GM21423 (cell line): ENCODE measurements around the gene HTT.
"Not testable (repeated sequence)": the region's sequence is repeated elsewhere in the genome, so short reads cannot be mapped to it uniquely, and the experiment has no call there.

Experiments used
- ATAC-seq: cut with Tn5 transposase; IDR thresholded peaks from one replicate; pipeline ENCODE4 v1.9.1; 2021; ENCODE audit warnings: mild to moderate bottlenecking, moderate library complexity; ENCODE audit not compliant: unreplicated experiment

Gene HTT

GRCh38 chr4:3075652-3075981 lies 1.1 kb downstream of the HTT start:
- ATAC-seq: no peak

GRCh38 chr4:3077796-3078195 lies 3.3 kb downstream of the HTT start:
- ATAC-seq: peak; percentile 34

GRCh38 chr4:3079694-3080123 lies 5.2 kb downstream of the HTT start:
- ATAC-seq: no peak

GRCh38 chr4:3082925-3083515 lies 8.5 kb downstream of the HTT start:
- ATAC-seq: no peak

GRCh38 chr4:3083732-3084131 lies 9.3 kb downstream of the HTT start:
- no peak for ATAC-seq

- no peak for ATAC-seq
Observed at GRCh38 chr4:3085948-3086670, 11.6 kb downstream of the HTT start.

- no peak for ATAC-seq
Observed at GRCh38 chr4:3087115-3087797, 12.8 kb downstream of the HTT start.

GRCh38 chr4:3091464-3091863 lies 17.0 kb downstream of the HTT start:
- no peak for ATAC-seq

GRCh38 chr4:3094701-3095100 lies 20.2 kb downstream of the HTT start:
- ATAC-seq: not testable (repeated sequence)

- ATAC-seq: no peak
Observed at GRCh38 chr4:3096202-3096601, 21.7 kb downstream of the HTT start.

GRCh38 chr4:3098346-3098745 lies 23.9 kb downstream of the HTT start:
- ATAC-seq: no peak

- peak; percentile 97 for ATAC-seq
Observed at GRCh38 chr4:3106339-3107186, 32.1 kb downstream of the HTT start.

GRCh38 chr4:3107271-3107670 lies 32.8 kb downstream of the HTT start:
- no peak for ATAC-seq

GRCh38 chr4:3107691-3108121 lies 33.2 kb downstream of the HTT start:
- no peak for ATAC-seq

GRCh38 chr4:3108211-3108610 lies 33.7 kb downstream of the HTT start:
- ATAC-seq: no peak

GRCh38 chr4:3111461-3111860 lies 37.0 kb downstream of the HTT start:
- no peak for ATAC-seq

GRCh38 chr4:3112201-3112600 lies 37.7 kb downstream of the HTT start:
- no peak for ATAC-seq

- ATAC-seq: no peak
Observed at GRCh38 chr4:3112609-3113469, 38.4 kb downstream of the HTT start.

- no peak for ATAC-seq
Observed at GRCh38 chr4:3114377-3114776, 39.9 kb downstream of the HTT start.

- ATAC-seq: no peak
Observed at GRCh38 chr4:3115637-3116270, 41.3 kb downstream of the HTT start.
